GM18519 (cell line): ENCODE results near the gene DNAJC16.
"Not testable (repeated sequence)": the region's sequence is repeated elsewhere in the genome, so short reads cannot be mapped to it uniquely, and the experiment has no call there.

Experiments
- ATAC-seq: cut with Tn5 transposase; IDR thresholded peaks from one replicate; pipeline ENCODE4 v1.9.1; 2021; ENCODE audit warnings: mild to moderate bottlenecking, moderate library complexity; ENCODE audit not compliant: unreplicated experiment, low FRiP score

Gene DNAJC16

GRCh38 chr1:15577691-15578090, 51.0 kb downstream of the DNAJC16 start:
- ATAC-seq = no peak

- ATAC-seq = no peak
Observed at GRCh38 chr1:15578921-15579682, 52.5 kb downstream of the DNAJC16 start.

GRCh38 chr1:15579683-15580047, 53.0 kb downstream of the DNAJC16 start:
- ATAC-seq = no peak

GRCh38 chr1:15583016-15583706, 56.5 kb downstream of the DNAJC16 start:
- ATAC-seq = no peak

GRCh38 chr1:15584489-15585363, 58.1 kb downstream of the DNAJC16 start, which contains the start of gene AGMAT:
Gene AGMAT (minus strand): TSS chr1:15585051. CDS start chr1:15584967, 84 bp downstream.
- ATAC-seq = no peak

GRCh38 chr1:15592285-15592684, 65.6 kb downstream of the DNAJC16 start:
- no peak for ATAC-seq

- no peak for ATAC-seq
Observed at GRCh38 chr1:15595809-15596617, 69.4 kb downstream of the DNAJC16 start.

GRCh38 chr1:15598436-15598835, 71.8 kb downstream of the DNAJC16 start:
- no peak for ATAC-seq

- ATAC-seq = peak; percentile 73
Observed at GRCh38 chr1:15603050-15603965, 76.7 kb downstream of the DNAJC16 start.

- not testable (repeated sequence) for ATAC-seq
Observed at GRCh38 chr1:15603966-15604282, 77.3 kb downstream of the DNAJC16 start.

GRCh38 chr1:15604400-15604799, 77.8 kb downstream of the DNAJC16 start:
- not testable (repeated sequence) for ATAC-seq

- ATAC-seq = no peak
Observed at GRCh38 chr1:15605398-15606383, 79.0 kb downstream of the DNAJC16 start.

GRCh38 chr1:15609631-15610030, 83.0 kb downstream of the DNAJC16 start:
- ATAC-seq = no peak

- ATAC-seq = no peak
Observed at GRCh38 chr1:15610167-15610566, 83.5 kb downstream of the DNAJC16 start.

- peak; percentile 2 for ATAC-seq
Observed at GRCh38 chr1:15616373-15617172, 89.9 kb downstream of the DNAJC16 start.

GRCh38 chr1:15617173-15618076, 90.8 kb downstream of the DNAJC16 start, which contains the start of gene DDI2:
Gene DDI2 (plus strand): TSS chr1:15617458. CDS start chr1:15617671, 213 bp downstream.
- peak; percentile 45 for ATAC-seq
